Left hindlimb (tissue), 1 donor: ENCODE results near the gene SNX13.
A peak's percentile ranks its signal among the peaks of the same experiment; 100 is the strongest.

Experiments
- DNase-seq: peaks from one replicate; pipeline ENCODE4 v3.0.0-alpha.2; 2018

SNX13 gene

GRCh38 chr7:17940302-17940883 lies at the start of gene SNX13:
Gene SNX13, minus strand, starts transcription at chr7:17940494. Its CDS starts 199 bp downstream, at chr7:17940295.
- DNase-seq: peak; percentile 94

- no peak for DNase-seq
Measured at GRCh38 chr7:17989546-17989945, 49.3 kb upstream of the SNX13 start.

- DNase-seq: no peak
Measured at GRCh38 chr7:17988858-17989257, 48.6 kb upstream of the SNX13 start.

- no peak for DNase-seq
Measured at GRCh38 chr7:17988141-17988540, 47.8 kb upstream of the SNX13 start.

- no peak for DNase-seq
Measured at GRCh38 chr7:17986851-17987250, 46.6 kb upstream of the SNX13 start.

GRCh38 chr7:17985473-17986239 lies 45.4 kb upstream of the SNX13 start:
- no peak for DNase-seq

- DNase-seq: no peak
Measured at GRCh38 chr7:17984288-17984687, 44.0 kb upstream of the SNX13 start.

GRCh38 chr7:17983221-17984062 lies 43.1 kb upstream of the SNX13 start:
- DNase-seq: no peak

- no peak for DNase-seq
Measured at GRCh38 chr7:17976952-17977351, 36.7 kb upstream of the SNX13 start.

GRCh38 chr7:17971411-17971810 lies 31.1 kb upstream of the SNX13 start:
- no peak for DNase-seq

- no peak for DNase-seq
Measured at GRCh38 chr7:17968791-17969715, 28.8 kb upstream of the SNX13 start.

GRCh38 chr7:17966706-17967105 lies 26.4 kb upstream of the SNX13 start:
- no peak for DNase-seq

GRCh38 chr7:17965603-17966002 lies 25.3 kb upstream of the SNX13 start:
- DNase-seq: no peak

GRCh38 chr7:17963281-17963680 lies 23.0 kb upstream of the SNX13 start:
- no peak for DNase-seq

GRCh38 chr7:17962652-17963051 lies 22.4 kb upstream of the SNX13 start:
- DNase-seq: no peak

GRCh38 chr7:17957871-17958270 lies 17.6 kb upstream of the SNX13 start:
- no peak for DNase-seq

- DNase-seq: no peak
Measured at GRCh38 chr7:17952387-17952786, 12.1 kb upstream of the SNX13 start.

- DNase-seq: no peak
Measured at GRCh38 chr7:17951742-17952254, 11.5 kb upstream of the SNX13 start.

- no peak for DNase-seq
Measured at GRCh38 chr7:17948526-17949238, 8.4 kb upstream of the SNX13 start.

- DNase-seq: no peak
Measured at GRCh38 chr7:17947620-17948019, 7.3 kb upstream of the SNX13 start.

- DNase-seq: no peak
Measured at GRCh38 chr7:17946591-17946990, 6.3 kb upstream of the SNX13 start.

GRCh38 chr7:17944720-17945119 lies 4.4 kb upstream of the SNX13 start:
- no peak for DNase-seq
